H1 (cell line): ENCODE measurements around the gene TXLNA. TPM values are rescaled to one million over a fixed set of nuclear protein-coding genes. Genes with fewer than 3 reads are reported as not detected.

ENCODE experiments used
- CHD7 ChIP-seq: fragments of 300-600 bp; sonication (generic); IDR thresholded peaks from 2 replicates; pipeline ENCODE4 v1.7.1; 2012; ENCODE audit warnings: low read length, moderate library complexity, mild to moderate bottlenecking, inconsistent platforms; ENCODE audit not compliant: insufficient replicate concordance
- EGR1 ChIP-seq: IDR thresholded peaks from 2 replicates; pipeline ENCODE4 v1.6.1; 2011; ENCODE audit warnings: low read depth, low read length, borderline replicate concordance
- EP300 ChIP-seq, 2 experiments: IDR thresholded peaks; 1 replicate in 1 of 2; 2 replicates in 1 of 2; pipeline ENCODE4 v1.6.1; 2011 to 2012; ENCODE audit warnings: low read depth in 2 of 2, low read length in 2 of 2, mild to moderate bottlenecking in 2 of 2, borderline replicate concordance in 1 of 2, inconsistent platforms in 1 of 2, moderate library complexity in 1 of 2
- FOSL1 ChIP-seq: IDR thresholded peaks from 2 replicates; pipeline ENCODE4 v1.6.1; 2011; ENCODE audit warnings: mild to moderate bottlenecking, low read depth, low read length, moderate library complexity; ENCODE audit not compliant: insufficient read depth
- JUND ChIP-seq: IDR thresholded peaks from 2 replicates; pipeline ENCODE4 v1.6.1; 2011; ENCODE audit warnings: mild to moderate bottlenecking, improper control_type of control experiment, low read length
- MAFK ChIP-seq: IDR thresholded peaks from 2 replicates; pipeline ENCODE4 v1.6.1; 2012; ENCODE audit warnings: low read depth, mild to moderate bottlenecking, improper control_type of control experiment, low read length
- POLR2A ChIP-seq, 2 experiments: IDR thresholded peaks; 1 replicate in 1 of 2; 2 replicates in 1 of 2; pipeline ENCODE4 v1.6.1; 2011; ENCODE audit warnings: low read depth in 2 of 2, low read length in 2 of 2, mild to moderate bottlenecking in 2 of 2; ENCODE audit errors: control extremely low read depth in 1 of 2
- POLR2AphosphoS5 ChIP-seq: IDR thresholded peaks from 2 replicates; pipeline ENCODE4 v1.6.1; 2011; ENCODE audit warnings: low read depth, low read length
- TAF1 ChIP-seq: IDR thresholded peaks from 2 replicates; pipeline ENCODE4 v1.6.1; 2011; ENCODE audit warnings: mild to moderate bottlenecking, low read depth, low read length
- TCF12 ChIP-seq: IDR thresholded peaks from 2 replicates; pipeline ENCODE4 v1.6.1; 2011; ENCODE audit warnings: low read depth, mild to moderate bottlenecking, low read length
- YY1 ChIP-seq: IDR thresholded peaks from 2 replicates; pipeline ENCODE4 v1.6.1; 2011; ENCODE audit warnings: low read depth, mild to moderate bottlenecking, low read length
- polyA plus RNA-seq, 7 experiments: library from polyadenylated mRNA; depleted of rRNA in 3 of 7; stranded (reverse) in 5 of 7; unstranded in 2 of 7; fragments of >200 nt in 5 of 7; fragments of 200-250 nt in 2 of 7; gene quantifications; 1 replicate in 5 of 7; 2 replicates in 1 of 7; 4 replicates in 1 of 7; pipeline versions ENCODE4 v1.2.1 to v1.2.3, GENCODE V29; 2011 to 2013; ENCODE audit warnings: missing spikeins in 2 of 7, mixed read lengths in 2 of 7
- total RNA-seq: library from RNA; stranded (reverse); fragmentation: NEBNext Ultra II Directional; extraction: Animal tissue kit (Norgen Biotek cat#: 25700); gene quantifications from 2 replicates; pipeline ENCODE4 v1.2.1, GENCODE V29; 2021

The TXLNA gene
- total and polyA plus RNA-seq, 2 of the 8 experiments (the other 6 are each of a cell fraction or from before 2014, with no cell fraction given) = 31.3 to 46.9 TPM

- TF ChIP-seq CHD7 (no peak), POLR2AphosphoS5 (peak; percentile 59), FOSL1 (no peak), YY1 (peak; percentile 56; the same call in 1 of the 2 replicates), MAFK (no peak), TCF12 (no peak), EP300 (IDR thresholded peaks at IDR 0.05; ENCODE audit: borderline replicate concordance in 1 of 2, low read depth in 2 of 2, low read length in 2 of 2) (no peak), TAF1 (peak; percentile 57; the same call in 1 of the 2 replicates), POLR2A (IDR thresholded peaks at IDR 0.05; ENCODE audit: control extremely low read depth in 1 of 2, low read depth in 2 of 2, low read length in 2 of 2) (peak in 1 of 2 experiments; percentile 77; a peak in 1 of 3 replicates), EGR1 (peak; percentile 51; the same call in 1 of the 2 replicates), JUND (peak; percentile 65; the same call in 1 of the 2 replicates)
Observed at GRCh38 chr1:32221980-32222755, 42.7 kb downstream of the TXLNA start, which contains the start of the genes EIF3I and TMEM234 (continued).
